GM18858 (cell line): ENCODE measurements around the gene MYH14.
"Not testable (repeated sequence)": the region's sequence is repeated elsewhere in the genome, so short reads cannot be mapped to it uniquely, and the experiment has no call there.

ENCODE experiments used
- ATAC-seq: cut with Tn5 transposase; IDR thresholded peaks from one replicate; pipeline ENCODE4 v1.9.1; 2021; ENCODE audit not compliant: unreplicated experiment

Gene MYH14

GRCh38 chr19:50223439-50223716 lies 20.0 kb downstream of the MYH14 start:
- no peak for ATAC-seq

DNA sequence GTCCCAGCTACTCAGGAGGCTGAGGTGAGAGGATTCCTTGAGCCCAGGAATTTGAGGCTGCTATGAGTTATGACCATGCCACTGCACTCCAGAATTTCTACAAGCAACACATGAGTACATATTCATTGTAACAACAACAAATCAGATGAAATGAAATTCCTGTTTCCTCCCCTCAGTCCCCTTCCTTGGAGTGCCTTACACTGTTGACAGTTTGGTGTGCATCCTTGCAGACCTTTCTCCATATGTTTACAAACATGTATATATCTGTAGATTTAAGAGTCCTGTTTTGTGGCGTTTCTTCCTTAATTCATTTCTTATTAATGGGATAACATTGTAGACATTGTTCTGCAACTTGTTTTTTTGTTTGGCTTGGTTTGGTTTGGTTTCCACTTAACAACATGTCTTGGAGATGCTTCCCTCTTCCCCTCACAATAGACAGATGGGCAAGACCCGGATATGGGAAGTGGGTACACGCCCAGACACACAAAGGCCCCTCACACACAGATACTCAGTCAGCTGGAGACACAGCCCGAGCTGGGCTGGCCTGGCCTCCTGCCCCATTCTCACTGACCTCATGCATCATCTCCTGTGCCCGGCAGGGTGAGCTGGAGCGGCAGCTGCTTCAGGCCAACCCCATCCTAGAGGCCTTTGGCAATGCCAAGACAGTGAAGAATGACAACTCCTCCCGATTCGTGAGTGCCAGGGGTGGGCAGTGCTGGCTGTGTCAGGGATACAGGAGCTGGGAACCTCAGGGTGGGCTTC lies 21.7 kb downstream of the MYH14 start:
- no peak for ATAC-seq

DNA sequence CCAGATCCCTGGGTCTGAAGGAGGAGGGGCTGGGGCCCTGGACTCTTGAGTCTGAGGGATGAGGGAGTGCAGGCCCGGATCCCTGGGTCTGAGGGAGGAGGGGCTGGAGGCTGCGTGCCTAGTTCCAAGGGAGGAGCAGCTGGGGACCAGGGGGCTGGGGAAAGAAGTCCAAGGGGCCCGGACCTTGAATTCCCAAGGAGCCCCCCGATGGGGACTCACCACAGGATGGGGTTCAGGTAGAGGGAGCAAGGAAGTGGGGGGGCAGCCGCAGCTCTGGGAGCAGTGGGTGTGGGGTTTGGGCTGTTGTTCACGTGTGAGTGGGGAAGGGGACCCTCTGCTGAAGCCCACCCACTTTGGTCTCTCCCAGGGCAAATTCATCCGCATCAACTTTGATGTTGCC lies 23.1 kb downstream of the MYH14 start:
- no peak for ATAC-seq

DNA sequence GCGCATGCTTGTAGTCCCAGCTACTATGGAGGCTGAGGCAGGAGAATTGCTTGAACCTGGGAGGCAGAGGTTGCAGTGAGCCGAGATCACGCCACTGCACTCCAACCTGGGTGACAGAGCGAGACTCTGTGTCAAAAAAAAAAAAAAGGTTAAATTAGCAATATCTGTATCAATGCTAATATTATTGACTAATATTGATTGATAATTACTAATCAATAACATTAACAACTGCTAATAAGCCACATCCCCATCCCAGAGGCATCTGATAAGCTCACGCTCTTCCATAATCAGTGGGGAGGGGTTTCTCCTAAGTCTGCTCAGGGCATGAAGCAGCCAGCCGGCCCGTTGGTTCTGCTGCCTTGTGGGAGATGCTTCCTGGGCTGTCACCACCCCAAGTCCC lies 24.7 kb downstream of the MYH14 start:
- ATAC-seq: not testable (repeated sequence)

DNA sequence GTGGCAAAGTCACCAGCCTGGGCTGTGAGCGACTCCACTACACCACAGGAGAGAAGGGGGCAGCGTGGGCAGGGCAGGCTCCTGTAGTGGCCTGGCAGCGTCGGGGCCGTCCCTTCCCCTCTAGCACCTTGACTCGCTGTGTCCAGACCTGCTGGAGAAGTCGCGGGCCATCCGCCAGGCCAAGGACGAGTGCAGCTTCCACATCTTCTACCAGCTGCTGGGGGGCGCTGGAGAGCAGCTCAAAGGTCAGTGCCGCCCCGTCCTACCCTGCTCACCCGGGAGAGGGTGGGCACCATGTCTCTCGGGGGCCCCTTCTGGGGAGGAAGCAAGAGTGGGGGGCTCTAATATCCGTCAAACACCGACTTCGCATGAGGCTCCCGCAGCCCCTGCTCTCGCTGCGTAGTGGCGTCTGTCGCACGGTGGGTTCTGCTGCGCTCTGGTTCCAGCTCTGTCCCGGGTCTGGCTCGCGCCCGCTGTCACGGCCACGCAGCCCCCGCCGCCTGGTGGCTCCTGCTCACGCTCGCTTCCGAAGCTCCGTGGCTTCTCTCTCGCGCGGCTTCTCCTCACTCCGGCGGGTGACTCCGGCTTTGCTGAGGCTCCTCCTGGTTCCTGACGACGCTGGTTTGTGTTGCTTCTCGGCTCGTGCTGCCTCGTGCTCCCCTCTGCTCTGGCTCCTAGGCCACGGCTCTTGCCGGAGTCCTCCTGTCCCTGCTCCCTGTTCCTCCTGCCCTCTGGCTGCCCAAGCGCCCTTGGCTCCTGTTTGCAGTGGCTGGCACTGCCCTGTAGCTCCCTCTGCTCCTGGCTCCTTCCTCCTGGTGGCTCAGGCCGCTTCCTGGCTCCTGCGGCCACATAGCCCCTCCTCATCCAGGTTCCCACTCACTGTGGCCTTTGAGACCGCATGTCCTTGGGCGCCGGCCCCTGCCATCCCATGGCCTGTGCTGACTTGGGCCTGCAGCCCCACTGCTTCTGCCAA lies 27.2 kb downstream of the MYH14 start:
- no peak for ATAC-seq

GRCh38 chr19:50231417-50231816 lies 28.0 kb downstream of the MYH14 start:
- ATAC-seq: not testable (repeated sequence)

DNA sequence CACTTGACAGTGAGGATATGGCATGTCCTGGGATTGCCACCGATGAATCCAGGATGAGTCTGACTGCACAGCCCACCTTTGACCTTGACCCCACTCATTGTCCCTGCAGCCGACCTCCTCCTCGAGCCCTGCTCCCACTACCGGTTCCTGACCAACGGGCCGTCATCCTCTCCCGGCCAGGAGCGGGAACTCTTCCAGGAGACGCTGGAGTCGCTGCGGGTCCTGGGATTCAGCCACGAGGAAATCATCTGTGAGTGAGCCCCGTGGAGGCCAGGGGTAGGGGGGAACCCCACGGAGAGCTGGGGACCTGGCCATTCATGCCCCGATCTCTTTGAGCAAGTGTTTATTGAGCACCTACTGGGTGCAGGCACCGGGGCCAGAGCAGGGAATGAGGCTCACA lies 28.4 kb downstream of the MYH14 start:
- ATAC-seq: no peak

DNA sequence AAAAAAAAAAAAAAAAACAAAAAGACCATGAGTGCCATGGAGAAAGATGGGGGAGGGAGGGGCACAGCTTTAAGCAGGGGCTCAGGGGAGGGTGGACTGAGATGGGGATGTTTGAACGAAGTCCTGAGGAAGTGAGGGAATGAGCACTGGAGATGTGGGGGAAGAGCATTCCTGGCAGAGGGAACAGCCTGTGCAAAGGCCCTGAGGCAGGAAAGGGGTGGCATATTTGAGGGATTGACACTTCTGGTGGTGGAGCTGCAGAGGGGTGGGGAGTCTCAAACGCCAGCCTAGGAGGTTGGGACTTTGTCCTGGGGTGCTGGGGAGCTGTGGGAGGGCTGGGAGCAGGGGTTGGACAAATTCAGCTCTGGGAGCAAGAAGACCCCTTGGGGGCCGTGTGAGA lies 29.2 kb downstream of the MYH14 start:
- no peak for ATAC-seq

DNA sequence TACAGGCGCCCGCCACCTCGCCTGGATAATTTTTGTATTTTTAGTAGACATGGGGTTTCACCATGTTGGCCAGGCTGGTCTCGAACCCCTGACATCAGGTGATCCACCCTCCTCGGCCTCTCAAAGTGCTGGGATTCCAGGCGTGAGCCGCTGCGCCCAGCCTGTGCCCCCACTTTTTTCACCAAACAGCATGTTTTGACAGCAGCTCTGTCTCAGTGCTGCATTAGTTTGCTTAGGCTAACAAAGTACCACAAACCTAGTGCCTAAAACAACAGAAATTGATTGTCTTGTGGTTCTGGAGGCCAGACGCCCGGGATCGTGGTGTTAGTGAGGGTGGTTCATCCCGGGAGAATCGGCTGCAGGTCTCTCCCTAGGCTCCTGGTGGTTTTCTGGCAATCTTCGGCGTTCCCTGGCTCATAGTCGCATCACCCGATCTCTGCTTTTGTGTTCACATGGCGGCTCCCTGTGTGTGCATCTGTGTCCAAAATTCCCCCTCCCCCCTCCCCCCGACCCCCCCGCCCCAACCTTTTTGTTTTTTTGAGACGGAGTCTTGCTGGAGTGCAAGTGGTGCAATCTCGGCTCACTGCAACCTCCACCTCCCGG lies 30.0 kb downstream of the MYH14 start:
- no peak for ATAC-seq

DNA sequence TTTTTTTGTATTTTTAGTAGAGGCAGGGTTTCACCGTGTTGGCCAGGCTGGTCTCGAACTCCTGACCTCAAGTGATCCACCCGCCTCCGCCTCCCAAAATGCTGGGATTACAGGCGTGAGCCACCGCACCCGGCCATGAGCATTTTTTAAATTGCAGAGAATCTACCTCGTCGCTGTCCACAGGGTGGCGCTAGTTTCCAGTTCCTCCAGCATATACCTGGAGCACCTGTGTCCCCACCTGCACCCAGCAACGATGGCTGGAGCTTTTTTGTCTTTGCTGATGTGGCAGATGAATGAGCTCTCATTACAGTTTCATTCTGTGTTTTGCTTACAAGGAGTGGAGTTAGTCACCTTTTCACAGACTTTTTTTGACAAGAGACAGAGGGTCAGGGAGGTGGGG lies 34.1 kb downstream of the MYH14 start:
- ATAC-seq: not testable (repeated sequence)

GRCh38 chr19:50238043-50238442 lies 34.6 kb downstream of the MYH14 start:
- ATAC-seq: no peak

DNA sequence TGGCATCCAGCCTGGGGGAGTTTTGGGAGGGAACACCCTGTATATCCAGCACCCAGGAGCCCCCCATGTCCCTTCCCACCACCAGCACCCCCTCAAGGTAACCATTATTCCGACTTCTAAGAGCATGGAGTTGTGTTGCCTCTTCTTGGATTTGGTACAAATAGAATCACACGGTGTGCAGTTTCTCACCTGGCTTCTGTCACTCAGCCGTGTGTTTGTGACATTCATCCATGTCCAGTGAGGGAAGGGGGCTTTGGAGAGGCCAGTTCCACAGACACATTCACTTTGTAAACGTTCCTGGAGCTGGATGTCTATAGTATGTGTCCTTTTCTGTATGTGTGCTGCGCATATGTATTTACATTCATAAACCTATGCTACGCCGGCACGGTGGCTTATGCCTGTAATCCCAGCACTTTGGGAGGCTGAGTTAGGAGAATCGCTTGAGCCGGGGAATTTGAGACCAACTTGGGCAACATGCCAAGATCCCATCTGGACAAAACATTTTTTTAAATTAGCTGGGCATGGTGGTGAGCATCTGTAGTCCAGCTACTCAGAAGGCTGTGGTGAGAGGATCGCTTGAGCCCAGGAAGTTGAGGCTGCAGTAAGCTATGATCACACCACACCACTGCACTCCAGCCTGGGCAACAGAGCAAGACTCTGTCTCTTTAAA lies 36.6 kb downstream of the MYH14 start:
- ATAC-seq: no peak

DNA sequence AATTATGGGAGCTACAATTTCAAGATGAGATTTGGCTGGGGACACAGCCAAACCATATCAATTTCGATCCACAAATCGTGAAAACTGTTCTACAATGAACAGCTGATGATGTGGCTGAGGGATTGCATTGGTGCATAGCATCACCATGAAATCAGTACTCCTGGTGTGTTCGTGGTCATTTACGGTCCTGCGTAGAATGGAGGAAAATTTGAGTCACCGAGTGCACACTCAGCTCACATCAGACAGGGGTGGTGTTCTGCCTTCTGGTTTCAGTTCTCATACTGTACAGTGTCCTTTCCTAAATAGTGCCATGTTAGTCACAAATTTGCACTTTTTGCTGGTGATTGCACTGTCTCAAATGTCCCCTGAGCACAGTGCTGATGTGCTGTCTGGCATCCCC lies 39.2 kb downstream of the MYH14 start:
- ATAC-seq: no peak

GRCh38 chr19:50244695-50245094 lies 41.3 kb downstream of the MYH14 start:
- ATAC-seq: no peak

DNA sequence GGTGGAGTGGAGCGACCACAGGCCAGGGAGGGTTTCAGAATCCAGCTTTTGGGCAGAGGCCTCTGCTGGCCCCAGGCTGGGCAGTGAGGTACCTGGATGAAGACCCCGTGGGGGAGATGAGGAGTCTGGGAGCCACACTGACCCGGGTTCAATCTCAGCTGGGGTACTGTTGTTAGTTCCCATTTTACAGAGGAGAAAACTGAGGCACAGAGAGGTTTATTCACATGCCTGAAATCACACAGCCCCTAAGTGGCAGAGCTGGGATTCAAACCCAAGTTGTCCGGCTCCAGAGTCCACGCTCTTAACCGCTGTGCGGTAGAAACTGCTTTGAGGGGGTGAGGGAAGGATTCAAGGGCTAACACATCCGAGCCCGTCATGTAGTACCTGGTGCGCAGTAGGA lies 45.0 kb downstream of the MYH14 start:
- ATAC-seq: no peak

- no peak for ATAC-seq
Measured at GRCh38 chr19:50248826-50249225, 45.4 kb downstream of the MYH14 start.

DNA sequence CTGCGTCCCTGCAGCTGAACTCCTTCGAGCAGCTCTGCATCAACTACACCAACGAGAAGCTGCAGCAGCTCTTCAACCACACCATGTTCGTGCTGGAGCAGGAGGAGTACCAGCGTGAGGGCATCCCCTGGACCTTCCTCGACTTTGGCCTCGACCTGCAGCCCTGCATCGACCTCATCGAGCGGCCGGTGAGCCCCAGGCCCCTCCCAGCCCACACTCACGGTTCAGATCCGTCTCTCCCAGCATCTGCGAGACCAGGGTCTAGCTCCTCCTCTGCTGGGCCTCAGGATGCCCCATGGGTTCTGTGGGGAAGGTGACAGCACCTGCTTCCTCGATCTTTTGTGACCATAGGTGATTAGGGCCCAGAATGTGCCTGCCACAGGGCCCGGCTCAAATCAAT lies 46.2 kb downstream of the MYH14 start:
- ATAC-seq: no peak

- no peak for ATAC-seq
Measured at GRCh38 chr19:50250450-50251136, 47.2 kb downstream of the MYH14 start.

DNA sequence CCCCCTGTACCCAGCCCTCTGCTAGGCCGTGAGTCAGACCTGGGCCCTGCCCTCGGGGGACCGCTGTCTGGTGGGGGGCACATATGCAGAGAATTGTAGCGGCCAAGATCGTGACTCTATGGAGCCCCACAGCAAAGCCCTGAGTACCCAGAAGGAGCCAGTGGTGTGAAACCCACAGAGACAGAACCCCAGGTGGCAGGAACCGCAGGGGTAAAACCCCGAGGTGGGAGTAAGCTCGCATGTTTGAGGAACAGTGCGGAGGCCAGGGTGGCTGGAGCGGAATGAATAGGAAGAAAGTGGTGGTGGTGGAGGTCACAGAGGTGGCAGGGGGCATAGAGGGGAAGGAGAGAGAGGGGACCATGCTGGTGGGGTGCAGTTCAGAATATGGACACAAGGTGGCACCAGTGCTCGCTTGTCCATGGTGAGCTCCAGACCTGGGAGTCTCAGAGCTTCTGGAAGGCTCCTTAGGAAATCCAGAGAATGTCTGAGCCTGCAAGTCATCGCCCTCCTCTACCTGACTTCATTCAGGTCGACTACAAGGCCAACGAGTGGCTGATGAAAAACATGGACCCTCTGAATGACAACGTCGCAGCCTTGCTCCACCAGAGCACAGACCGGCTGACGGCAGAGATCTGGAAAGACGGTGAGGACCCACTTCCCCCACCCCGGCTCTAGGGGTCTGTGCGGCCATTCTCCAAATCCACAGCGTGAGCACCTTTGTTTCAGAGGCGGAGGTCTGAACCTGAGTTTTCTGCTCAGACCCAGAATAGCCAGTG lies 48.9 kb downstream of the MYH14 start:
- no peak for ATAC-seq

DNA sequence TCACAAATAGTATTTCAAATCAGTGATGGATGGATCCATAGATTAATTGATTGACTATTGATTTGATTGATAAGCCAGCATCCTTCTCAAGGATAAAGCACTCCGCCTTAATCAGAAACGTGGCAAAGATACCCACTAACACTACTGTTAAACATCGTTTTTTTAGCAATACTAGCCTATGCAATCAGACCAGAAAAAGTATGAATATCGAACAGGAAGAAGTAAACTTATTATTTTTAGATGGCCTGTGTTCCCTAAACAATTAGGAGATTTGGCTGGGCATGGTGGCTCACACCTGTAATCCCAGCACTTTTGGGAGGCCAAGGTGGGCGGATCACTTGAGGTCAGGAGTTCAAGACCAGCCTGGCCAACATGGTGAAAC lies 49.5 kb downstream of the MYH14 start:
- ATAC-seq: no peak
